Esophagus mucosa (tissue), 1 donor: ENCODE measurements around the gene ATG7. TPM values are rescaled to one million over a fixed set of nuclear protein-coding genes. Genes with fewer than 3 reads are reported as not detected.
"Not testable (repeated sequence)": the region's sequence is repeated elsewhere in the genome, so short reads cannot be mapped to it uniquely, and the experiment has no call there.

ENCODE experiments used
- ATAC-seq: fragments of 200-7000 bp; cut with Tn5 transposase; one replicate; pipeline ENCODE4 v1.9.1; 2020
- total RNA-seq: library from RNA; stranded (reverse); gene quantifications from one replicate; pipeline ENCODE4 v1.2.4, GENCODE V29; 2023
- donor health status: DM: yes; HTN: yes; CAD: no.

Gene ATG7
- total RNA-seq, 1 donor from 2014 or later, result 30.0 TPM

DNA sequence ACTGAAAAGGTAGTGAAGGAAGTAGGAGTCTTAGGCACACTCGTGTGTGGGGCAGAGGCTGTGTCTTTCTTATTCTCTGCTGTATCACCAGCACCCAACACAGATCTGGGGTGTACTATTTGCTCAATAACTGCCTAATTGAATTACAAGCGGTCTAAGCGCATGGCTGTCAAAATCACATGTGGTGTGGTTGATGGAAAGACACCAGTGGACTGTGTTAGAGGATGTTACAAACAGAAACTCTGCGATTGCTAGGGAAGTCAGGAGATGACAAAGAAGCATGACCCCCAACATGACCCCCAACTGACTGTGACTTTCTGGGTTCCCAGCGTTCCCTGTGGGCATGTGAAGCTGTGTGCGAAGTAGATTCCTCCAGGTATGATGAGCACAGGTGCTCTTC lies 32.0 kb downstream of the ATG7 start:
- no peak for ATAC-seq

GRCh38 chr3:11305509-11305908 lies 33.3 kb downstream of the ATG7 start:
- ATAC-seq, result no peak

GRCh38 chr3:11306817-11307589 lies 34.8 kb downstream of the ATG7 start:
- no peak for ATAC-seq

GRCh38 chr3:11307830-11308432 lies 35.7 kb downstream of the ATG7 start:
- ATAC-seq, result no peak

- ATAC-seq, result no peak
Measured at GRCh38 chr3:11310258-11310657, 38.1 kb downstream of the ATG7 start.

- ATAC-seq, result no peak
Measured at GRCh38 chr3:11312166-11312565, 40.0 kb downstream of the ATG7 start.

DNA sequence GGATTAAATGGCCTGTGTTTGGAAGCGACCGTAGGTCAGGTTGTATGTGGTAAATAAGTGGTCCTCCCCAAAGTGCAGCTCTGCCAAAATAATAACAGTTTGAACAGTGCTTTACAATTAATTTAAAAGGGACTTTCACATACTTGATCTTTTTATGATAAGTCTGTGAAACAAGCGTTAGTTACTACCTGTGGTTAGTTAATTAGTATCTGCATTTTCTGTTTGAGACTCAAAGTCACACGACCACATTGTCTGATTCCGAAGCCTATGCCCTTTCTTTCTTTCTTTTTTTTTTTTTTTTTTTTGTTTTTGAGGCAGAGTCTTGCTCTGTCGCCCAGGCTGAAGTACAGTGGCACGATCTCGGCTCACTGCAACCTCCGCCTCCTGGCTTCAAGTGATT lies 45.1 kb downstream of the ATG7 start:
- ATAC-seq, result no peak

DNA sequence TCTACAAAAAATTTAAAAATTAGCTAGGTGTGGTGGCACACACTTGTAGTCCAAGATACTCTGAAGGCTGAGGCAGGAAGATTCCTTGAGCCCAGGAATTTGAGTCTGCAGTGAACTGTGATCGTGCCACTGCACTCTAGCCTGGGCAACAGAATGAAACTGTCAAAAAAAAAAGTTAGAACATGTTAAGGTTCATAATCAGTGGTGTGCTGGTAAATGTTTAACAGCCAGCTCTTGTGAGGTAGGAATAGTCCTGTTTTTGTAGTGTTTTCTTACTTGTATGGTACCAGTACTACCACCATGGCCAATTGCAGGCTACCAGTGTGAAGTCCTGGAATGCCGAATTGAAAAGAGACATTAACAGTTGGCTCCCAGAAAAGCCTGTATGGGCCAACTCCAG lies 50.7 kb downstream of the ATG7 start:
- ATAC-seq, result no peak

DNA sequence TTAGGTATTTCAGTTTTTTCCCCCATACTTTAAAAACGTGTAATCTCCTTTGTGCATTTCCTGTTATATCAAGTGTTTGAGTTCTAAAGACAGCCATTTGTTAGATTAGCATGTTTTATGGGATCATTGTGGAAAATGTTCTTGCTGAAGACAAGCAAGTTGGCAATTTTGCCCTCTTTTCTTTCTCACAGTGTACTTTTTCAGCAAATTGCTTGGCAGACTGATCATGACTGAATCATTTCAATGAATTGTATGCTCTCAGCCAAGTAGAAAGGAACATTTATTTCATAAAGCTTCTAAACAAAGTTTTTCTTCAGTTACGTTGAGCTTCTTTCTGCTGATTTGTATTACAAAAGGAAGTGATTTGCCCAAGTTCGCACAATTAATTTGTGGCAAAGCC lies 51.6 kb downstream of the ATG7 start:
- ATAC-seq, result no peak

- ATAC-seq, result no peak
Measured at GRCh38 chr3:11327619-11328018, 55.4 kb downstream of the ATG7 start.

GRCh38 chr3:11328196-11328945 lies 56.2 kb downstream of the ATG7 start:
- no peak for ATAC-seq

DNA sequence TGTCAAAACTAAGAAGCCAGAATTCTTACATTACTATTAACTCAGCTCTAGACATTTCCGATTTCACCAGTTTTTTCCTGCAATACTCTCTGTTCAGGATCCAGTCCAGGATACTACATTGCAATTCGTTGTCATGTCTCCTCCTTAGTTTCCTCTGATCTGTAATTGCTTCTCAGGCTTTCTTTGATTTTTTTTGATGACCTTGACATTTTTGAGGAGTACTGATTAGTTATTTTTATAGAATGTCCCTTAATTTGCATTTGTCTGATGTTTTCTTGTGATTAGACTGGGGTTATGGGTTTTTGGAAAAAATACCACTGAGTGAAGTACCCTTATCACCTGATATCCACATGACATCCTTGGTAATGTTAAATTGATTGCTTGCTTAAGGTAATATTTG lies 57.6 kb downstream of the ATG7 start:
- ATAC-seq, result no peak

DNA sequence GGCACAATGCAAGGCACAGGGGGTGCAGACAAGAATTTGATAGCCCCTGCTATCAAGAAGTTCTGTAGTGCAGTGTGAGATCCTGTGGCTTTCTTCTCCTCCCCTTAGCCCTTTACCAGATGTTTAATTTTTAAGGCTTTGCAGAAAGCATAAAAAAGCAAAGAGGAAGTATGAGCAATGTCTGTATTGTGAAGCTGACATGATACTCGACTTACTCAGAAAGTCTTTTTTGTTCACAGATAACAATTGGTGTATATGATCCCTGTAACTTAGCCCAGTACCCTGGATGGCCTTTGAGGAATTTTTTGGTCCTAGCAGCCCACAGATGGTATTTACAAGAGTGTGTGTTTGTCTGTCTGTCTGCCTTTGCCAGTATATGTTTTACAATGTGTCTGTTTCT lies 58.9 kb downstream of the ATG7 start:
- no peak for ATAC-seq

DNA sequence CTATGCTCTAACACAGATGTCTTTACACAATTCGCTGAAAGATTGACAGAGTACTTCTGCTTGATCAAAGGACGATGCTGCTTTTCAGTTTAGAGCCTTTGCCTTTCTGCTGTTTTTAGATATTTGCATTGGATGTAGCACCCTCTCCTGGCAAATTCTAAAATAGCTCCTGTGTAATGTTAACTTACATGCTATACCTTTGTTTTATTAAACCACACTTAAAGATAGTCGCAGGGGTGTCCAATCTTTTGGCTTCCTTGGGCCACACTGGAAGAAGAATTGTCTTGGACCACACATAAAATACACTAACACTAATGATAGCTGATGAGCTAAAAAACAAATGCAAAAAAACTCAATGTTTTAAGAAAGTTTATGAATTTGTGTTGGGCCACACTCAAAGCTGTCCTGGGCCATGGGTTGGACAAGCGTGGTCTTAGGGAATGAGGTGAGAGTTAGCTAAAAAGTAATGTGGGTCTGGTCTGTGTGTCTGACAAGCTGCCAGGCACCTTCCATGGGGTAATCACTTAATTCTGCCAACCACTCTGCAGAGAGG lies 62.9 kb downstream of the ATG7 start:
- ATAC-seq, result peak; percentile 83

DNA sequence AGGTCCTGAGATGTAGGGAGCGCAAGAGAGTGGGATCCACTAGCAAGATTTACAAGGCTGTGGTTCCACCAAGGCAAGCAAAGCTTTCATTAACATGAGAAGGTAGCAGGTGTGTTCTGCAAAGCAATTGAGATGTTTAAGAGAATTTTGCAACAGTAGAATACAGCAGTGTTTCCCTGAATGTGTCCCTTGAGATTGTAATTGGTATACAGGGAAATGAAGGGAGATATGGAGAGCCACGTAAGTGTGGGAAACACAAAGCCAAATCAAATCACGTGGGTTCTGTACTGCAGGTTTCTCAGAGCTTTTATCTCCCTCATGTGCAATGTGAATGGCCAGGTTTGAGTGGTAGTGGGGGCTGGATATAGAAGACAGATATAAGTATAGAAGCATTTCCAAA lies 67.3 kb downstream of the ATG7 start:
- ATAC-seq, result no peak

- ATAC-seq, result no peak
Measured at GRCh38 chr3:11346416-11346815, 74.2 kb downstream of the ATG7 start.

DNA sequence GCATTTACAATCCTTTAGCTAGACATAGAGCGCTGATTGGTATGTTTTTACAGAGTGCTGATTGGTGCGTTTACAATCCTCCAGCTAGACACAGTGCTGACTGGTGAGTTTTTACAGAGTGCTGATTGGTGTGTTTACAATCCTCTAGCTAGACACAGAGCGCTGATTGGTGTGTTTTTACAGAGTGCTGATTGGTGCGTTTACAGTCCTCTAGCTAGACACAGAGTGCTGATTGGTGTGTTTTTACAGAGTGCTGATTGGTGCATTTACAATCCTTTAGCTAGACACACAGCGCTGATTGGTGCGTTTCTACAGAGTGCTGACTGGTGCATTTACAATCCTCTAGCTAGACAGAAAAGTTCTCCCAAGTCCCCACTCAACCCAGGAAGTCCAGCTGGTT lies 76.7 kb downstream of the ATG7 start:
- not testable (repeated sequence) for ATAC-seq

DNA sequence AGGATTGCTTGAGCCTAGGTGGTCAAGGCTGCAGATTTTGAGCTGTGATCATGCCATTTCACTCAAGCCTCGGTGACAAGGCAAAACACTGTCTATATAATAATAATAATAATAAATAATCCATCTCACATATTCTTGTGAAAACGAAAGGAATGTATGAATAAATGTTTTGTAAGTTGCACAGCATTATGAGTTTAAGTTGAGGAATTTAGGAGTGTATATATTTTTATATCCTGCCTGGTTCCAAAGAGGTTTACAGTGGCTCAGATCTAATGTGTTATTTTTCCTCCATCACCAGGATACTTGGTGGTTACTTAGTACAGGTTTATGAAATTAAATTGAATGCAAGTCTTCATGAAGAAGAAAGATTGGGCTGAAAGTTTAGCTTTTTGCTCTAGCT lies 77.2 kb downstream of the ATG7 start:
- ATAC-seq, result no peak

GRCh38 chr3:11350374-11350773 lies 78.2 kb downstream of the ATG7 start:
- peak; percentile 94 for ATAC-seq

GRCh38 chr3:11351451-11351850 lies 79.3 kb downstream of the ATG7 start:
- no peak for ATAC-seq

DNA sequence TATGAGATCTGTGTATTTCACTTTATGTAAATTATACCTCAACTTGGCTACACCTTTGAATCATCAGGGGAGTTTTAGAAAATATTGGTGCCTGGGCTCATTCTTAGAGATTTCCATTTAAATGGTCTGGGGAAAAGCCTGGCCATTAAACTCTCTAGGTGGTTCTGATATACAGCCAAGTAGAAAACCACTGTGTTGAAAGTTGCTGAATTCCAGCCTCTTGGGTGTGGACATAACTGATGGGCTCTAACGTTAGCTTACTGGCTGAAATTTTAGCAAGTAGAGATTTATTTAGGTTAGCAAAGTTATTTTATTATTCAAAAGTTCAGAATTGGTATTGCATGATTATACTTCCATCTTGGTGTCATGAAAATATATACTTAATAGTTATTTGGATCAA lies 84.1 kb downstream of the ATG7 start:
- no peak for ATAC-seq

DNA sequence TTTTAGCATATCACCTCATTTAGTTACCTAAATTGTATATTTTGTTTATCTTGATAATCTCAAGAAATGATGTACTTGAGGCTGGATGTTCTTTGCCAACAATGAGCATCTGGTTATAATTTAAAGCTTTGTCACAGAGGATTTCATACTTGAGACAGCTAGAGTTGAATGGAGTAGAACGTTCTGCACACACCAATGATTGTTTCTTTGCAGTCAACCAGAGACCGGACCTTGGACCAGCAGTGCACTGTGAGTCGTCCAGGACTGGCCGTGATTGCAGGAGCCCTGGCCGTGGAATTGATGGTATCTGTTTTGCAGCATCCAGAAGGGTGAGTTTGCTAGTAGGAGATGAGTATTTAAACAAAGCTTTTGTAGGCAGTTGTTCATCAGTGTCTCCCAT lies 90.4 kb downstream of the ATG7 start:
- ATAC-seq, result no peak

- no peak for ATAC-seq
Measured at GRCh38 chr3:11363715-11364114, 91.5 kb downstream of the ATG7 start.

- no peak for ATAC-seq
Measured at GRCh38 chr3:11364181-11364580, 92.0 kb downstream of the ATG7 start.
